ENCODE results near the gene ARHGAP10.

- TF ChIP-seq POLR2AphosphoS5 (IDR thresholded peaks at IDR 0.05): no peak
- TF ChIP-seq, protein P1, sequence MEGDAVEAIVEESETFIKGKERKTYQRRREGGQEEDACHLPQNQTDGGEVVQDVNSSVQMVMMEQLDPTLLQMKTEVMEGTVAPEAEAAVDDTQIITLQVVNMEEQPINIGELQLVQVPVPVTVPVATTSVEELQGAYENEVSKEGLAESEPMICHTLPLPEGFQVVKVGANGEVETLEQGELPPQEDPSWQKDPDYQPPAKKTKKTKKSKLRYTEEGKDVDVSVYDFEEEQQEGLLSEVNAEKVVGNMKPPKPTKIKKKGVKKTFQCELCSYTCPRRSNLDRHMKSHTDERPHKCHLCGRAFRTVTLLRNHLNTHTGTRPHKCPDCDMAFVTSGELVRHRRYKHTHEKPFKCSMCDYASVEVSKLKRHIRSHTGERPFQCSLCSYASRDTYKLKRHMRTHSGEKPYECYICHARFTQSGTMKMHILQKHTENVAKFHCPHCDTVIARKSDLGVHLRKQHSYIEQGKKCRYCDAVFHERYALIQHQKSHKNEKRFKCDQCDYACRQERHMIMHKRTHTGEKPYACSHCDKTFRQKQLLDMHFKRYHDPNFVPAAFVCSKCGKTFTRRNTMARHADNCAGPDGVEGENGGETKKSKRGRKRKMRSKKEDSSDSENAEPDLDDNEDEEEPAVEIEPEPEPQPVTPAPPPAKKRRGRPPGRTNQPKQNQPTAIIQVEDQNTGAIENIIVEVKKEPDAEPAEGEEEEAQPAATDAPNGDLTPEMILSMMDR (IDR thresholded peaks at IDR 0.05): no peak
- TF ChIP-seq POLR2A (IDR thresholded peaks at IDR 0.05): no peak
These were observed 237.9 kb downstream of the ARHGAP10 start for GRCh38 chr4:147969573-147970385.

Data from prostate gland (tissue), 2 donors.